Gastrocnemius medialis (tissue), 4 donors: ENCODE data around the gene AMACR. TPM values are rescaled to one million over a fixed set of nuclear protein-coding genes. Genes with fewer than 3 reads are reported as not detected.

Experiments used
- ATAC-seq, 2 donors: fragments of 150-250 bp; one replicate each; pipeline ENCODE4 v1.9.1; 2016
- DNase-seq, 2 donors: peaks; one replicate each; pipeline ENCODE4 v3.0.0-alpha.2; 2019
- H3K27ac ChIP-seq, 4 donors: fragments of 200-600 bp; sonication (generic); 1 replicate in 1 of 4; 2 replicates in 3 of 4; pipeline ENCODE4 v1.5.1; 2016 to 2018; ENCODE audit warnings: mild to moderate bottlenecking in 2 of 4, moderate library complexity in 1 of 4
- H3K27me3 ChIP-seq, 3 donors: fragments of 200-600 bp; sonication (generic) in 2 of 3; 1 replicate in 1 of 3; 2 replicates in 2 of 3; pipeline versions ENCODE4 v1.5.1 to v1.6.0; 2016 to 2019; ENCODE audit warnings: mild to moderate bottlenecking in 1 of 3, moderate library complexity in 1 of 3
- H3K36me3 ChIP-seq, 2 donors: fragments of 200-600 bp; sonication (generic) in 1 of 2; one replicate each; pipeline ENCODE4 v1.5.1; 2017 to 2018
- H3K4me1 ChIP-seq, 2 donors: fragments of 200-600 bp; sonication (generic) in 1 of 2; one replicate each; pipeline ENCODE4 v1.5.1; 2016 to 2017; ENCODE audit warnings: mild to moderate bottlenecking in 2 of 2
- H3K4me3 ChIP-seq, 4 donors: fragments of 200-600 bp; sonication (generic) in 3 of 4; 1 replicate in 1 of 4; 2 replicates in 3 of 4; pipeline ENCODE4 v1.5.1; 2016 to 2019; ENCODE audit warnings: mild to moderate bottlenecking in 2 of 4
- H3K9me3 ChIP-seq, 3 donors: fragments of 200-600 bp; sonication (generic) in 2 of 3; 1 replicate in 1 of 3; 2 replicates in 2 of 3; pipeline ENCODE4 v1.5.1; 2016 to 2019
- POLR2A ChIP-seq, 2 donors: fragments of 450-650 bp; IDR thresholded peaks; one replicate each; pipeline ENCODE4 v1.6.1; 2017; ENCODE audit warnings: antibody characterized with exemption in 2 of 2, mild to moderate bottlenecking in 2 of 2, moderate library complexity in 2 of 2
- in situ Hi-C, 4 donors: fragments of 200-750 bp; cut with MboI; loops; one replicate each; pipeline versions ENCODE4 v1.15.0 to v1.8.0; 2017; ENCODE audit warnings: low sequenced_read_pairs in 4 of 4
- intact Hi-C: fragments of 100-400 bp; cut with DNase I; formaldehyde crosslinking; loops from one replicate; pipeline ENCODE4 v1.15.1; 2023; ENCODE audit warnings: low total_unique reads
- total RNA-seq, 4 donors: library from RNA; depleted of rRNA; stranded (reverse); fragments of >200 nt; gene quantifications; one replicate each; pipeline versions ENCODE4 v1.1.0 to v1.2.3, GENCODE V29; 2016
- TF ChIP-seq, protein P1 (sequence below), 5 experiments: fragments of 450-650 bp in 3 of 5; fragments of 200-600 bp in 2 of 5; sonication (generic) in 2 of 5; IDR thresholded peaks in 4 of 5; conservative IDR thresholded peaks in 1 of 5; 1 replicate in 4 of 5; 2 replicates in 1 of 5; pipeline ENCODE4 v1.5.1; 2016 to 2019; ENCODE audit warnings: antibody characterized with exemption in 5 of 5, mild to moderate bottlenecking in 3 of 5, moderate library complexity in 3 of 5

Gene AMACR
- total RNA-seq, 4 donors from 2014 or later = 2.5 to 15.3 (median 3.1) TPM

DNA sequence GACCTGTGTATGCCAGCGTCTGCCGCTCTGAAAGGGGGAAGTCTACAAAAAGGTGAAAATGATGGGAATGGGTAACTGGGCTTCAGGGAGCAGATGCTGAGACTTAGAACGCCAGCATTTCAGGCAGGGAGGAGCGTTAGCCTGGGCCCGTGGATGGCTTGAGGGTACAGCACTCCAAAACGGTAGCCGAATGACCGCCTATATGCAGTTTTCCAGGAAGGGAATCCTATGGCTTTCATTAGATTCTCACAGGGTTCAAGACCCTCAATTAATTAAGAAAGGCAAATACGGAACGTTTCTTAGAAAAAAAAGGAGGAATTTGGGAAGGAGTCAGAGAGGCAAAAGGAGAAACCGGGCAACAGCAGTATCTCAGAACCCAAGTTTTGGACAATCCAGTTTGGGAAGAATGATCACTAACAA is 639 bp downstream of the AMACR start:
- peaks cover 0 to 23% of the 10 kb centered on the region in 2 donors for H3K36me3 ChIP-seq
- no peak for TF ChIP-seq POLR2A (IDR thresholded peaks at IDR 0.05)
- TF ChIP-seq, protein P1, sequence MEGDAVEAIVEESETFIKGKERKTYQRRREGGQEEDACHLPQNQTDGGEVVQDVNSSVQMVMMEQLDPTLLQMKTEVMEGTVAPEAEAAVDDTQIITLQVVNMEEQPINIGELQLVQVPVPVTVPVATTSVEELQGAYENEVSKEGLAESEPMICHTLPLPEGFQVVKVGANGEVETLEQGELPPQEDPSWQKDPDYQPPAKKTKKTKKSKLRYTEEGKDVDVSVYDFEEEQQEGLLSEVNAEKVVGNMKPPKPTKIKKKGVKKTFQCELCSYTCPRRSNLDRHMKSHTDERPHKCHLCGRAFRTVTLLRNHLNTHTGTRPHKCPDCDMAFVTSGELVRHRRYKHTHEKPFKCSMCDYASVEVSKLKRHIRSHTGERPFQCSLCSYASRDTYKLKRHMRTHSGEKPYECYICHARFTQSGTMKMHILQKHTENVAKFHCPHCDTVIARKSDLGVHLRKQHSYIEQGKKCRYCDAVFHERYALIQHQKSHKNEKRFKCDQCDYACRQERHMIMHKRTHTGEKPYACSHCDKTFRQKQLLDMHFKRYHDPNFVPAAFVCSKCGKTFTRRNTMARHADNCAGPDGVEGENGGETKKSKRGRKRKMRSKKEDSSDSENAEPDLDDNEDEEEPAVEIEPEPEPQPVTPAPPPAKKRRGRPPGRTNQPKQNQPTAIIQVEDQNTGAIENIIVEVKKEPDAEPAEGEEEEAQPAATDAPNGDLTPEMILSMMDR (IDR thresholded peaks at IDR 0.05 in 4 of 5, conservative IDR thresholded peaks at IDR 0.05 in 1 of 5) = no peak
- no peak for DNase-seq
- H3K27ac ChIP-seq = peak overlapping the region; percentile 83 to 95 (median 87)
- H3K27me3 ChIP-seq = no peaks in the 10 kb centered on the region
- no peaks in the 10 kb centered on the region for H3K9me3 ChIP-seq
- in situ Hi-C loops (loop anchor here in 3 of 4 donors (25.0 kb wide), 2 partner anchors 455 to 905 kb away; partner anchors contain the start of genes BRIX1 (in 2 of the 3) and RAD1 (in 2 of the 3)), intact Hi-C loops (loop anchor here (1.0 to 5.0 kb wide), 2 partner anchors 10 to 910 kb away; partner anchors contain the start of genes BRIX1 and RAD1)
- ATAC-seq = peak in 1 of 2 donors; percentile 11
- H3K4me1 ChIP-seq = peaks cover 6 to 14% of the 10 kb centered on the region in 2 donors
- peak overlapping the region; percentile 58 to 82 (median 67) for H3K4me3 ChIP-seq

DNA sequence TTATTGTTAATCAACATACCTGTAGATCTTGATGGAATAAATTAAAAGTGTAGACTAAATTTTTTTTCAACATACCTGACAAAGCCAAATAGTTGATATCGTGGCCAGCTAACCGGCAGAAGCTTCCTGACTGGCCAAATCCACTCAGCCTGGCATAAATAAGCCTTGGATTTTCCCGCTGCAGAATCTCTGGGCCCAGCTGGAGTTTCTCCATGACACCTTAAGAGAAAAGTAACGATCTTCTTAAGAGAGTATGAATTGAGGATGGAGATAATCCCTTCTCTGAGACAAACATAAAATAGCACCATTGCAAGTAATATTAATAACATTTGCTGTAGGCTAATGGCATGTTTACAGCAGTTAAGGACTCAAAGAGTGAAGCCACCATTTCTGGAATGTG is 2.2 kb downstream of the AMACR start:
- H3K4me1 ChIP-seq = peaks cover 6 to 14% of the 10 kb centered on the region in 2 donors
- no peak for ATAC-seq
- no peak overlapping the region for H3K4me3 ChIP-seq
- H3K27me3 ChIP-seq = no peaks in the 10 kb centered on the region
- H3K36me3 ChIP-seq = peaks cover 0 to 23% of the 10 kb centered on the region in 2 donors
- no peak overlapping the region for H3K27ac ChIP-seq
- in situ Hi-C loops = loop anchor here in 3 of 4 donors (25.0 kb wide), 2 partner anchors 457 to 907 kb away; partner anchors contain the start of genes BRIX1 (in 2 of the 3) and RAD1 (in 2 of the 3)
- DNase-seq = no peak
- intact Hi-C loops = loop anchor here (5.0 kb wide), 1 partner anchor 912 kb away; the partner anchor contains the start of genes BRIX1 and RAD1
- no peaks in the 10 kb centered on the region for H3K9me3 ChIP-seq
- TF ChIP-seq, protein P1 (IDR thresholded peaks at IDR 0.05 in 4 of 5, conservative IDR thresholded peaks at IDR 0.05 in 1 of 5) = no peak
- no peak for TF ChIP-seq POLR2A (IDR thresholded peaks at IDR 0.05)

DNA sequence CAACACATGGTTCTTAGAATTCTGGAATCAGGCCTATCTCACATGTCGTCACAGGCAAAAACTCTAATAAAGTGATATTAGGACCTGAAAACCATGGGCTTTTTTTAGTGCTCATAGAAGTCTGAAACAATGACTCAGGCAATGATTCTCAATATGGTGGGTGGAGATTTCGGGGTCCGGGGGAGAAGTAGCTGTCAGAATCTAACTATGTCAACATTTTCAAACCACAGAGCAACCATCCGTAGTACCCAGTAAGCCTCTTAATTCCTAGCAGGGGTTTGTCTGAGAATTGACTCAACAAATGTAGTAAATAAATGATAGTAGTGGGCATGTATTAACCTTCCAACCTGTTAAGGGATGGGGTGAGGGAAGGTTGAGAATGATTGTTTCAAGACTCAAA is 2.6 kb downstream of the AMACR start:
- TF ChIP-seq POLR2A (IDR thresholded peaks at IDR 0.05) = no peak
- TF ChIP-seq, protein P1 (IDR thresholded peaks at IDR 0.05 in 4 of 5, conservative IDR thresholded peaks at IDR 0.05 in 1 of 5) = no peak
- in situ Hi-C loops = loop anchor here in 3 of 4 donors (25.0 kb wide), 2 partner anchors 457 to 907 kb away; partner anchors contain the start of genes BRIX1 (in 2 of the 3) and RAD1 (in 2 of the 3)
- Histone ChIP-seq H3K27ac (no peak overlapping the region), H3K36me3 (peaks cover 0 to 23% of the 10 kb centered on the region in 2 donors), H3K4me1 (peaks cover 6 to 14% of the 10 kb centered on the region in 2 donors), H3K4me3 (no peak overlapping the region), H3K9me3 (no peaks in the 10 kb centered on the region), H3K27me3 (no peaks in the 10 kb centered on the region)
- no peak for DNase-seq
- intact Hi-C loops = loop anchor here (5.0 kb wide), 1 partner anchor 912 kb away; the partner anchor contains the start of genes BRIX1 and RAD1
- no peak for ATAC-seq

DNA sequence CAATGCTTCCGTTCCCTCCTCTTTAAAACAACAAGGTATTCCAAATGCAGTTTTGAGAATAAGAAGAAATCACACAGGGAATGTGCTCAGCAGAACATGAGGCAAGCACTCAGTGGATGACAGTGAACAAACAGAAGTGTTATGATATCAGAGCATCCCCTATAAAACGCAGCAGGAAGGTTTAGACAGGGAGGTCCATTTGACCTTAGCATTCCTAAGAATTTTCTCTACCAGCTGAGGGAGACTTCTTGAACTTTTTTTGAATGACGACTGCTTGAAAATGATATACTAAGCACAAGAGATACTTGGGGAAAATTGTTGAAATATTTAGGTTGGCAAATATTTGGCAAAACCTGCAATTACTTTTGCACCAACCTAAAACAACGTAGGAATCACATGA is 3.9 kb downstream of the AMACR start:
- H3K4me1 ChIP-seq = peaks cover 6 to 12% of the 10 kb centered on the region in 2 donors
- TF ChIP-seq, protein P1 (IDR thresholded peaks at IDR 0.05 in 4 of 5, conservative IDR thresholded peaks at IDR 0.05 in 1 of 5) = no peak
- no peak for TF ChIP-seq POLR2A (IDR thresholded peaks at IDR 0.05)
- ATAC-seq = no peak
- no peak overlapping the region for H3K27ac ChIP-seq
- in situ Hi-C loops = loop anchor here in 3 of 4 donors (25.0 kb wide), 2 partner anchors 458 to 908 kb away; partner anchors contain the start of genes BRIX1 (in 2 of the 3) and RAD1 (in 2 of the 3)
- H3K36me3 ChIP-seq = peaks cover 0 to 23% of the 10 kb centered on the region in 2 donors
- no peaks in the 10 kb centered on the region for H3K27me3 ChIP-seq
- intact Hi-C loops = no loop called here
- H3K4me3 ChIP-seq = no peak overlapping the region
- no peak for DNase-seq
- no peaks in the 10 kb centered on the region for H3K9me3 ChIP-seq
